Large intestine (tissue), 3 donors: ENCODE data around the gene PKD1L1. TPM values are rescaled to one million over a fixed set of nuclear protein-coding genes. Genes with fewer than 3 reads are reported as not detected.

Experiments used
- DNase-seq, 2 donors: peaks; one replicate each; pipeline versions ENCODE4 v3.0.0 to v3.0.0-alpha.2; 2013
- H3K27ac ChIP-seq: one replicate; pipeline ENCODE4 v1.5.1; 2013; ENCODE audit warnings: low read length
- H3K27me3 ChIP-seq: 2 replicates; pipeline ENCODE4 v1.6.1; 2013; ENCODE audit warnings: low read length; ENCODE audit not compliant: control insufficient read depth, insufficient read depth
- H3K36me3 ChIP-seq: 2 replicates; pipeline ENCODE4 v1.6.1; 2013; ENCODE audit warnings: low read length; ENCODE audit not compliant: control insufficient read depth, insufficient read depth
- H3K4me1 ChIP-seq: one replicate; pipeline ENCODE4 v1.6.1; 2013; ENCODE audit warnings: low read length; ENCODE audit not compliant: control insufficient read depth, insufficient read depth
- H3K4me3 ChIP-seq: one replicate; pipeline ENCODE4 v1.5.1; 2013; ENCODE audit warnings: low read length
- H3K9me3 ChIP-seq: one replicate; pipeline ENCODE4 v1.6.1; 2013; ENCODE audit warnings: mild to moderate bottlenecking, low read depth, low read length, moderate library complexity; ENCODE audit not compliant: control insufficient read depth
- WGBS: methylation state at CpG from one replicate; pipeline ENCODE4 v1.1.5; 2013; ENCODE audit warnings: low lambda C conversion rate; ENCODE audit not compliant: insufficient coverage; 5-methylcytosine and 5-hydroxymethylcytosine counted together
- polyA plus RNA-seq: library from polyadenylated mRNA; unstranded; fragments of 120-200 nt; gene quantifications from one replicate; pipeline ENCODE4 v1.2.1, GENCODE V29; 2013

The PKD1L1 gene
- polyA plus RNA-seq, 1 donor: 1.0 TPM

DNA sequence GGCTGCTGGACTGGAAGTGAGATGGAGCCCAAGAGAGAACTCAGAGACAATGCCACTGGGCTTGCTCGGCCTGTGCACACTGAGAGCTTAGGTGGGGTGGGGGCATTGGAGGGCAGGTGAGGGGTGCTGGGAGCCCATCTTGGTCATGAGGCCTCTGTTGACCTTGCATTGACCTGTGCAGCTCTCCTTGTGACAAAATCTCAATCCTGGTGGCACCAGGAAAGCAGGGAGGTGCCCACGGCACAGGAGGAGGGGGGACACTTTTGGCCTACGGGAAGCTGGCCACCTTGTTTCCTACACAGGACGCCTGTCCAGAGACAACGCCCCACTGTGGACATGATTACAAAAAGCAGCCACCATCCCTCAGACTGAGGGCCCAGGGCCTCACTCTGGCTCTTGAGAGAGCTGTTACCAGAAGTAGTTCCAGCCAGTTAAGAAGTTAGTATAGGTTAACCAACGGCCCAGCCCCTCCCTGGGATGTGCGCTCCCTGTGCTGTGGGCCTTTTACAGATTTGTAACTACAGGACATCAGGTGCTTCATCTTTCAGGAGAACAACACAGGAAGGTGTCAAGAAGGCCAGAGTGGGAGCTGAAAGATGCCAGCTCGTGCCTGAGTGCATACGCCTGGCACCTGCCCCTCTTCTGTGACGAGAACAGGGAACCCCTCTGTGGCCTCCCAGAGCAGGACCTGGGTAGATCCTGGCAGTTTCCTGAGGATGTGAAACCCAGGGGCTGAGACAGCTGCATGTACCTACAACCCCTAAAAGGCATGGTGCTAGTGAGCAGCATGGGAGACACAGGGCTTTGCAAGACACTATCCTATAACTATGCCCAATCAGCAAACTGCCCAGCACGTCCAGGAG lies 10.3 kb downstream of the PKD1L1 start:
- H3K27ac ChIP-seq: no peak overlapping the region
- no peaks in the 10 kb centered on the region for H3K9me3 ChIP-seq
- no CpG with 5 or more reads among the region's 11 CpGs for WGBS
- no peak overlapping the region for H3K4me3 ChIP-seq
- peaks cover 19% of the 10 kb centered on the region for H3K4me1 ChIP-seq
- no peaks in the 10 kb centered on the region for H3K36me3 ChIP-seq
- H3K27me3 ChIP-seq: no peaks in the 10 kb centered on the region
- no peak for DNase-seq

GRCh38 chr7:47937065-47937687 lies 11.1 kb downstream of the PKD1L1 start:
- peaks cover 19% of the 10 kb centered on the region for H3K4me1 ChIP-seq
- DNase-seq: no peak
- H3K36me3 ChIP-seq: no peaks in the 10 kb centered on the region
- no peak overlapping the region for H3K27ac ChIP-seq
- no peaks in the 10 kb centered on the region for H3K9me3 ChIP-seq
- no CpG with 5 or more reads among the region's 17 CpGs for WGBS
- H3K27me3 ChIP-seq: no peaks in the 10 kb centered on the region
- H3K4me3 ChIP-seq: no peak overlapping the region

DNA sequence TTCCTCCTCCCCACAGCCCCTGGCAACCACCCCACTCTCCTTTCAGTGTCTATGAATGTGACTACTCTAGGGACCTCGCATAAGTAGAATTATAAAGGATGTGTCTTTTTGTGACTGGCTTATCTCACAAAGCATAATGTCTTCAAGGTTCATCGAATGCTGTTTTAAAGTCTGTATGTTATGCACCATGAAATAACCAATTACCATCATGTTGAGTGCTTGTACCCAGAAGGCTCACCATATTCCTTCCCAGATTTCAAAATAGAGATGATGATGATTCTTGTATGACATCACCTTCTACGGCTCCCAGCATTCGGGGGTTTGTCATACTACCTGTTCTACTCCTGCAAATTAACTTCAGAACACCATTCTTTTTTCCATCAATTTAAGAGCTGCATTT lies 11.9 kb downstream of the PKD1L1 start:
- H3K36me3 ChIP-seq: no peaks in the 10 kb centered on the region
- no peak overlapping the region for H3K27ac ChIP-seq
- no peak for DNase-seq
- no peak overlapping the region for H3K4me3 ChIP-seq
- WGBS: 93% methylated on average over 2 of the region's 4 CpGs
- H3K4me1 ChIP-seq: peaks cover 19% of the 10 kb centered on the region
- H3K27me3 ChIP-seq: no peaks in the 10 kb centered on the region
- H3K9me3 ChIP-seq: no peaks in the 10 kb centered on the region

- DNase-seq: no peak
- H3K9me3 ChIP-seq: no peaks in the 10 kb centered on the region
Observed at GRCh38 chr7:47935336-47935735, 12.9 kb downstream of the PKD1L1 start.

GRCh38 chr7:47934831-47935230 lies 13.4 kb downstream of the PKD1L1 start:
- Histone ChIP-seq H3K4me3 (no peak overlapping the region), H3K27me3 (no peaks in the 10 kb centered on the region), H3K27ac (no peak overlapping the region), H3K4me1 (peaks cover 5% of the 10 kb centered on the region), H3K9me3 (no peaks in the 10 kb centered on the region), H3K36me3 (no peaks in the 10 kb centered on the region)
- 100% methylated on average over 1 of the region's 6 CpGs for WGBS
- DNase-seq: no peak

More at GRCh38 chr7:47935336-47935735, 12.9 kb downstream of the PKD1L1 start:
- no peak overlapping the region for H3K4me3 ChIP-seq
- no peak overlapping the region for H3K27ac ChIP-seq
- H3K4me1 ChIP-seq: peaks cover 10% of the 10 kb centered on the region
- H3K36me3 ChIP-seq: no peaks in the 10 kb centered on the region
- no CpG with 5 or more reads among the region's 10 CpGs for WGBS
- H3K27me3 ChIP-seq: no peaks in the 10 kb centered on the region

GRCh38 chr7:47933215-47933614 lies 15.1 kb downstream of the PKD1L1 start:
- Histone ChIP-seq H3K9me3 (no peaks in the 10 kb centered on the region), H3K4me3 (no peak overlapping the region), H3K36me3 (no peaks in the 10 kb centered on the region), H3K27ac (no peak overlapping the region), H3K27me3 (no peaks in the 10 kb centered on the region), H3K4me1 (no peaks in the 10 kb centered on the region)
- WGBS: no CpG with 5 or more reads among the region's 8 CpGs
- no peak for DNase-seq

DNA sequence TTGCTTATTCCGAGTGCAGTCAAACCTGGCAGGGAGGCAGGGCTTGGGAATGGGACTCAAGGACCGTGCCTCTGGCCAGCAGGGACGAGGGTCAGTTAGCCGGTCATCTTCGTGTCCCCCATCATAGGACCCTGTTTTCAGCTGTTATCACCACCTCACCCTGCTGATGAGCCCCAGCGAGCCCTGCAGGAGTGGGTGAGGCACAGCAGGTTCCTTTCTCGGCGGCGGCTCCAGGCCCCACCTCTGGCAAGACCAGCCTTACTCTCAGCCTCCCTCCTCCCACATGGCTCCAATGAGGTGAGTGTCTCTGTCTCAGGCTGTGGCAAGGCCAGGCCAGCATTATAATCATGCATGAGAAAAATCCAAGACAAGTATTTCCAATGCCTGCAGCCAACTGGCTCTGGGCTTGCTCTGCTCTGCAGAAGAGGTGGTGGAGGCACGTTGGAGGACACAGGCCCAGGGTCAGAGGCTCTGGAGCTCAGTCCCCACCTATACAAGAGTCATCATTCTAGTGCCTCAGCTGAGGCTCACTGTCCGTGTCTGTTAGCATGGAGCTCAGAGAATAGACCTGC lies 15.7 kb downstream of the PKD1L1 start:
- no CpG with 5 or more reads among the region's 11 CpGs for WGBS
- no peaks in the 10 kb centered on the region for H3K4me1 ChIP-seq
- no peaks in the 10 kb centered on the region for H3K36me3 ChIP-seq
- no peaks in the 10 kb centered on the region for H3K27me3 ChIP-seq
- H3K4me3 ChIP-seq: no peak overlapping the region
- no peak overlapping the region for H3K27ac ChIP-seq
- H3K9me3 ChIP-seq: no peaks in the 10 kb centered on the region
- no peak for DNase-seq

DNA sequence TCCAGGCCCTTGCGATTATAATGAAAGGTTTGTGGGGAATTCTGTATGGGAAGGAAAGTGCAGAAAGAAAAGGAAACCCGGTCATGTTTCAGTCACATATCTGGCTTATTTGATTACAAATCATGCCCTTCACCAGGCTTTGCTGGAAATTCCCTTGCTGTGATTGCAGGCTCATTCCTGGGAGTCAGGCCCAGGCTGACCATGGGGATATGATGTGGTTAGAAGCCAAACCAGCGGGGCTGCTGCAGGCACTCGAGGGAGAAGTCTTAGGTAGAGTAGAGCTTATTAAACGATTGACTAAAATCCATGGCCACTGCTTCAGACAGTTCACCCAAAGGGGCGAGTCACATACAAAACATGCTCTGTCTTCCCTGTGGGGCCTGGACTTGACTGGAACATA lies 16.2 kb downstream of the PKD1L1 start:
- no peaks in the 10 kb centered on the region for H3K4me1 ChIP-seq
- no peaks in the 10 kb centered on the region for H3K27me3 ChIP-seq
- H3K4me3 ChIP-seq: no peak overlapping the region
- DNase-seq: no peak
- H3K27ac ChIP-seq: no peak overlapping the region
- no peaks in the 10 kb centered on the region for H3K36me3 ChIP-seq
- WGBS: no CpG with 5 or more reads among the region's 6 CpGs
- no peaks in the 10 kb centered on the region for H3K9me3 ChIP-seq

DNA sequence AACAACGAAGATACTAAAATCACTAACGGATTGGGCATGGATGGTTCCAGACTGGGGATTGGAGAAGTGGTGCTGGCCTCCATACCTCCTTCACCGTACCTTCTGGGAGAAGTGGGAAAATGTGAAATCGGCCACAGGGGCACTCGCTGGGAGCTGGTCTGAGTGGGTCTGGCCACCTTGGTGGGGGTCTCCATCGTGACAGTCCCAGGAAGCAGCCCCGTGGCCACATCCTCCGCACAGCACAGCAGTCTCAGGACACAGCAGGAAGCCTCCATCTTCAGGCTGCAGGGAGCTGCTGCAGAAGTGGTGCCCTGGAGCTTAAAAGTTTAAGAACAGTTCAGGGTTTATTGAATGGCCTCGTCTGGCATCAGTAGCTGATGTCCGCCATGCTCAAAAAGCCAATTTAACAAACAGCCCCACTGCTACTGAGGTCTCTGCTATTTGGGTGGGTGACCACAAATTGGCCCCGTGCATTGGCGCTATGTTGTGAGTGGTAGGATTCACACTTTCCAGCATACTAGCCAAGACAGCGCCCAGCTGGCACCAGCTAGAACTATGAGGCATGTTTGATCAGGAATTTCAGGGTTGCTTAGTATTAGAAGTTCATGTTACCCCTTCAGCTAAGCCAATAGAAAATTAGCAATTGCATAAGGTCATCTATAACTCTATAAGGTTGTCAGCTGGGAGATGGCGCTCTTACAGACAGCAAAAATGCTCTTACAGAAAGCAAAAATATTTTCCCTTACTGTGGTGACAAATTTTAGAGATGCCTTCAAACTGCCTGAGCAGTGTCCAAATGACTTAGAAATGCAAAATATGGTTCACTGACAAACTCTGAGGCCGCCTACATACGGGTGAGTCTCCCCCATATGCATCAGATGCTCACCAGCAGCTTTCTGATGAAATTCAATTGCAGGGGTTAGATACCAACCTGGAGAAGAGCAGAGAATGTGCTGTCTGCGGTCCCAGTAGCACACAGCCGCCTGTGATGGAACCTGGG lies 17.0 kb downstream of the PKD1L1 start:
- H3K9me3 ChIP-seq: no peaks in the 10 kb centered on the region
- no peaks in the 10 kb centered on the region for H3K4me1 ChIP-seq
- H3K27me3 ChIP-seq: no peaks in the 10 kb centered on the region
- H3K4me3 ChIP-seq: no peak overlapping the region
- H3K27ac ChIP-seq: no peak overlapping the region
- DNase-seq: no peak
- H3K36me3 ChIP-seq: no peaks in the 10 kb centered on the region
- WGBS: no CpG with 5 or more reads among the region's 18 CpGs

DNA sequence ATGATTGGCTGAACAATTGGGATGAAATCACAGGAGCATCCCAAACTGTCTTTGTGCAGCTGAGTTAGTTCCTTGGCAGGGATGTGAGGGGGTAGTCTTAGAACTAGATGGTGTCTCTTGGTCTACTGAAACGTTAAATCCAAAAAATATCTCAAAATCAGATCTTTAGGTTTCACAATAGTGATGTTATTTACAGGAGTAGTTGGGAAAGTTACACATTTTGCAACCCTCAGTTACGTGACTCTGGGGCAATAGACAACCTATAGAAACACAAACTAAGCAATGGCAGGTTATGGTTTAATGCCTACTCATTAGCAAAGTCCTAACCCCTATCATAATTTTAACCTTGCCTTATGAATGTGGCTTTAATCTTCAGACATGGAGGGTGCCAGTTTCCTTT lies 24.0 kb downstream of the PKD1L1 start:
- Histone ChIP-seq H3K36me3 (no peaks in the 10 kb centered on the region), H3K4me3 (no peak overlapping the region), H3K9me3 (peaks cover 5% of the 10 kb centered on the region), H3K27ac (no peak overlapping the region), H3K27me3 (no peaks in the 10 kb centered on the region), H3K4me1 (no peaks in the 10 kb centered on the region)
- 80% methylated on average over 1 of the region's 2 CpGs for WGBS
- no peak for DNase-seq
